MM.1S (cell line): ENCODE data around the gene SPHK2.
"Not testable (repeated sequence)": the region's sequence is repeated elsewhere in the genome, so short reads cannot be mapped to it uniquely, and the experiment has no call there.

ENCODE experiments used
- DNase-seq: peaks from one replicate; pipeline ENCODE4 v3.0.0-alpha.2; 2015
- H2AFZ ChIP-seq: fragments of 300-600 bp; sonication (generic); 2 replicates; pipeline ENCODE4 v1.6.0; 2016; ENCODE audit warnings: antibody characterized with exemption, low read length
- H3F3A ChIP-seq: fragments of 300-600 bp; sonication (generic); 2 replicates; pipeline ENCODE4 v1.6.1; 2016; ENCODE audit warnings: mild to moderate bottlenecking, antibody characterized with exemption, low read length, moderate library complexity, mixed read lengths; ENCODE audit not compliant: insufficient read depth
- H3K27ac ChIP-seq: fragments of 300-600 bp; sonication (generic); 2 replicates; pipeline ENCODE4 v1.5.1; 2016; ENCODE audit warnings: mild to moderate bottlenecking, low read length
- H3K27me3 ChIP-seq: fragments of 300-600 bp; sonication (generic); replicated peaks from 2 replicates; pipeline ENCODE4 v1.6.0; 2016; ENCODE audit warnings: low read length; ENCODE audit not compliant: insufficient read depth
- H3K36me3 ChIP-seq: fragments of 300-600 bp; sonication (generic); replicated peaks from 2 replicates; pipeline ENCODE4 v1.6.1; 2016; ENCODE audit warnings: mild to moderate bottlenecking, low read length, mixed read lengths; ENCODE audit not compliant: insufficient read depth
- H3K4me1 ChIP-seq: fragments of 300-600 bp; sonication (generic); 2 replicates; pipeline ENCODE4 v1.6.1; 2016; ENCODE audit warnings: low read length, mixed read lengths
- H3K4me2 ChIP-seq: fragments of 300-600 bp; sonication (generic); 2 replicates; pipeline ENCODE4 v1.6.0; 2016; ENCODE audit warnings: low read depth, low read length
- H3K4me3 ChIP-seq: fragments of 300-600 bp; sonication (generic); 2 replicates; pipeline ENCODE4 v1.5.1; 2016; ENCODE audit warnings: low read length, mixed read lengths
- H3K79me2 ChIP-seq: fragments of 300-600 bp; sonication (generic); 2 replicates; pipeline ENCODE4 v1.6.1; 2016; ENCODE audit warnings: mixed run types, low read length, mixed read lengths
- H3K9ac ChIP-seq: fragments of 300-600 bp; sonication (generic); 2 replicates; pipeline ENCODE4 v1.6.1; 2016; ENCODE audit warnings: low read length, mixed read lengths
- H3K9me2 ChIP-seq: fragments of 300-600 bp; sonication (generic); replicated peaks from 2 replicates; pipeline ENCODE4 v1.6.1; 2016; ENCODE audit warnings: mild to moderate bottlenecking, low read length, mixed read lengths; ENCODE audit not compliant: insufficient read depth
- H3K9me3 ChIP-seq: fragments of 300-600 bp; sonication (generic); replicated peaks from 2 replicates; pipeline ENCODE4 v1.6.1; 2016; ENCODE audit warnings: mild to moderate bottlenecking, low read length, mixed read lengths; ENCODE audit not compliant: insufficient read depth
- H4K20me1 ChIP-seq: fragments of 300-600 bp; sonication (generic); 2 replicates; pipeline ENCODE4 v1.6.1; 2016; ENCODE audit warnings: mild to moderate bottlenecking, low read length, moderate library complexity, mixed read lengths; ENCODE audit not compliant: insufficient read depth
- EZH2phosphoT487 ChIP-seq: fragments of 300-600 bp; sonication (generic); IDR thresholded peaks from 2 replicates; pipeline ENCODE4 v1.6.1; 2018; ENCODE audit warnings: antibody characterized with exemption, low read length
- TF ChIP-seq, protein P1 (sequence below): fragments of 300-600 bp; sonication (generic); IDR thresholded peaks from 2 replicates; pipeline ENCODE4 v1.5.1; 2016; ENCODE audit warnings: antibody characterized with exemption, low read length, mixed read lengths

SPHK2 gene

DNA sequence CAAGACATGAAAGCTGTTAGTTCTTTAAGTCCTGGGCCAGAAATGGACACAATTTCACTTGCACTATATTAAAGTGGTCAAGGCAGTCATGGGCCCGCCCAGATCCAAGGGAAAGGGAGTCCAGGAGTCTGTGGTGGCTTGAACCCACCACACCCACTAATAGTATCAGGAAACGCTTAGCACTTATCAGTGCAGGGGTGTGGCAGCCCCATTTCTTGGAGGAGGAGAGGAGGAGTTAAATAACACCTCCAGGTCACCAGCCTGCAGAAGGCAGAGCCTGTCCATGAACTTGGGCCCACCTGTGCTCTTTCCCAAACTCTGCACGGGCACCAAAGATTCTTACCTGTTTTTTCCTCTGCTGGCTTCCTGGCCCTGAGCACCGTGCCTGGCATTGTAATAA, 58.9 kb downstream of the SPHK2 start:
- no peak overlapping the region for H2AFZ ChIP-seq
- TF ChIP-seq, protein P1, sequence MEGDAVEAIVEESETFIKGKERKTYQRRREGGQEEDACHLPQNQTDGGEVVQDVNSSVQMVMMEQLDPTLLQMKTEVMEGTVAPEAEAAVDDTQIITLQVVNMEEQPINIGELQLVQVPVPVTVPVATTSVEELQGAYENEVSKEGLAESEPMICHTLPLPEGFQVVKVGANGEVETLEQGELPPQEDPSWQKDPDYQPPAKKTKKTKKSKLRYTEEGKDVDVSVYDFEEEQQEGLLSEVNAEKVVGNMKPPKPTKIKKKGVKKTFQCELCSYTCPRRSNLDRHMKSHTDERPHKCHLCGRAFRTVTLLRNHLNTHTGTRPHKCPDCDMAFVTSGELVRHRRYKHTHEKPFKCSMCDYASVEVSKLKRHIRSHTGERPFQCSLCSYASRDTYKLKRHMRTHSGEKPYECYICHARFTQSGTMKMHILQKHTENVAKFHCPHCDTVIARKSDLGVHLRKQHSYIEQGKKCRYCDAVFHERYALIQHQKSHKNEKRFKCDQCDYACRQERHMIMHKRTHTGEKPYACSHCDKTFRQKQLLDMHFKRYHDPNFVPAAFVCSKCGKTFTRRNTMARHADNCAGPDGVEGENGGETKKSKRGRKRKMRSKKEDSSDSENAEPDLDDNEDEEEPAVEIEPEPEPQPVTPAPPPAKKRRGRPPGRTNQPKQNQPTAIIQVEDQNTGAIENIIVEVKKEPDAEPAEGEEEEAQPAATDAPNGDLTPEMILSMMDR, result no peak
- no peak for TF ChIP-seq EZH2phosphoT487
- H3K4me3 ChIP-seq, result no peak overlapping the region
- no peak overlapping the region for H3K9ac ChIP-seq
- no peak overlapping the region for H3K4me2 ChIP-seq
- no peaks in the 10 kb centered on the region for H3K36me3 ChIP-seq
- H3K9me2 ChIP-seq, result no peaks in the 10 kb centered on the region
- no peaks in the 10 kb centered on the region for H3K79me2 ChIP-seq
- H3K27ac ChIP-seq, result no peak overlapping the region
- no peak for DNase-seq
- no peaks in the 10 kb centered on the region for H3F3A ChIP-seq
- peaks cover 95% of the 10 kb centered on the region for H3K27me3 ChIP-seq
- H4K20me1 ChIP-seq, result no peaks in the 10 kb centered on the region
- H3K9me3 ChIP-seq, result no peaks in the 10 kb centered on the region
- no peaks in the 10 kb centered on the region; the same call in 1 of the 2 replicates for H3K4me1 ChIP-seq

DNA sequence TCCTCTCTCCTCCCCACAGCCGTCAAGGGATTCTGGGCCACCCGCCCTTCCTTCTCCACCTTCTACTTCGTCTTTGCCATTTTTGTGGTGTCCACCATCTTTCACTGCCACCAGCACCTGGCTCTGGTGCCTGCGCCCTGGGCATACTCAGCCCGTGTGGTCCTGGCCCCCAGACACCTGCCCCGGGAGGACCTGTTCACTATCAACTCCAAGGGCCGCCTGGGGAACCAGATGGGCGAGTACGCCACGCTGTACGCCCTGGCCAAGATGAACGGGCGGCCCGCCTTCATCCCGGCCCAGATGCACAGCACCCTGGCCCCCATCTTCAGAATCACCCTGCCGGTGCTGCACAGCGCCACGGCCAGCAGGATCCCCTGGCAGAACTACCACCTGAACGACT, 60.7 kb downstream of the SPHK2 start:
- H3K4me2 ChIP-seq, H3K36me3 ChIP-seq, H3K4me3 ChIP-seq, H3K27ac ChIP-seq, H3K9me3 ChIP-seq, H4K20me1 ChIP-seq, H3K79me2 ChIP-seq, DNase-seq, H3K4me1 ChIP-seq, H3F3A ChIP-seq, H3K9me2 ChIP-seq, H3K9ac ChIP-seq, H2AFZ ChIP-seq: not testable (repeated sequence)
- H3K27me3 ChIP-seq, result peaks cover 92% of the 10 kb centered on the region
